ENCODE measurements around the gene RPL10. TPM values are rescaled to one million over a fixed set of nuclear protein-coding genes. Genes with fewer than 3 reads are reported as not detected.

Gene RPL10
- total and polyA plus RNA-seq, 9 of the 15 experiments (the other 6 are each of a cell fraction or from before 2014, with no cell fraction given): 3,774 to 7,600 (median 5,014) TPM

GRCh38 chrX:154369449-154370299, 28.5 kb upstream of the RPL10 start (continued):
- TF ChIP-seq ZNF79 (CRISPR knock-in tag; IDR thresholded peaks at IDR 0.05; ENCODE audit: low read depth) (no peak), MCM5 (IDR thresholded peaks at IDR 0.05; ENCODE audit: low read depth) (no peak), GABPB1 (CRISPR knock-in tag; IDR thresholded peaks at IDR 0.05) (peak; percentile 69; the same call in 1 of the 2 replicates), SRF (CRISPR knock-in tag; IDR thresholded peaks at IDR 0.05) (peak; percentile 95 to 98), ZKSCAN8 (CRISPR knock-in tag; IDR thresholded peaks at IDR 0.05) (no peak), SRSF3 (IDR thresholded peaks at IDR 0.05; ENCODE audit: insufficient read depth, low read length) (no peak), ZNF785 (CRISPR knock-in tag; IDR thresholded peaks at IDR 0.05) (no peak), ZBTB33 (CRISPR knock-in tag; IDR thresholded peaks at IDR 0.05) (no peak), ATF2 (CRISPR knock-in tag; IDR thresholded peaks at IDR 0.05) (no peak), ZNF12 (CRISPR knock-in tag; IDR thresholded peaks at IDR 0.05) (no peak), NFRKB (IDR thresholded peaks at IDR 0.05; ENCODE audit: low read depth) (peak; percentile 39; the same call in 1 of the 2 replicates), ATF4 (CRISPR knock-in tag; IDR thresholded peaks at IDR 0.05) (no peak), ZHX1 (conservative IDR thresholded peaks at IDR 0.05; ENCODE audit: low read length) (no peak), ZNF408 (CRISPR knock-in tag; IDR thresholded peaks at IDR 0.05; ENCODE audit: low read depth) (no peak), HMGN3 (IDR thresholded peaks at IDR 0.05; ENCODE audit: borderline replicate concordance, extremely low read depth, insufficient read length, low read depth, low read length) (peak; percentile 4), ZNF175 (CRISPR knock-in tag; IDR thresholded peaks at IDR 0.05; ENCODE audit: low read depth) (no peak), TFAP4 (CRISPR knock-in tag; IDR thresholded peaks at IDR 0.05; ENCODE audit: borderline replicate concordance) (no peak; the same call in 1 of the 2 replicates), ZNF143 (CRISPR knock-in tag; IDR thresholded peaks at IDR 0.05) (no peak), MAFF (IDR thresholded peaks at IDR 0.05; ENCODE audit: low read length) (peak; percentile 7; the same call in 1 of the 2 replicates), RUNX1 (IDR thresholded peaks at IDR 0.05; ENCODE audit: low read depth) (no peak)

All from K562 (cell line).